ENCODE data around the gene IGSF22. TPM values are rescaled to one million over a fixed set of nuclear protein-coding genes. Genes with fewer than 3 reads are reported as not detected.
"Not testable (repeated sequence)": the region's sequence is repeated elsewhere in the genome, so short reads cannot be mapped to it uniquely, and the experiment has no call there.

IGSF22 gene
- total and polyA plus RNA-seq, 4 experiments from 2014 or later = 4.6 to 8.0 (median 5.6) TPM

DNA sequence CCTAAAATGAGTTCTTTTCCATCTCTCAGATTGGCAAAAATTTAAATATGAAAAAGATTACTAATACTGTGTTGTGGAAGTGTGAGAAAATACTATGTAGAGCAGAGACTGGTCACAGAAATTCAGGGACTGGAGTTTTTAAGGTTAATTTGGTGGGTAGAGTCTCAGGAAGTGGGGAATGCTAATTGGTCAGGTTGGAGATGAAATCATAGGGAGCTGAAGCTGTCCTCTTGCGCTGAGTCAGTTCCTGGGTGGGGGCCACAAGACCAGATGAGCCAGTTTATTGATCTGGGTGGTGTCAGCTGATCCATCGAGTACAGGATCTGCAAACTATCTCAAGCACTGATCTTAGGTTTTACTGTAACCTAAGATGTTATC lies 56.8 kb downstream of the IGSF22 start:
- Histone ChIP-seq H3K27ac (ENCODE audit: low read depth, low read length) (no peak overlapping the region), H3K27me3 (ENCODE audit: insufficient read depth, low read length) (no peaks in the 10 kb centered on the region), H3K9me3 (ENCODE audit: control insufficient read depth in 1 of 2, low read length in 2 of 2) (no peaks in the 10 kb centered on the region), H3K36me3 (ENCODE audit: insufficient read depth, low read length) (no peaks in the 10 kb centered on the region), H3K4me1 (ENCODE audit: insufficient read depth, low read length) (peaks cover 47% of the 10 kb centered on the region), H3K4me3 (ENCODE audit: low read length in 2 of 2) (no peak overlapping the region)
- peak overlapping the region; percentile 3 to 91 (median 70) for H3K27ac Mint-ChIP-seq
- peaks cover 27 to 76% (median 52%) of the 10 kb centered on the region in 4 donors for H3K4me1 Mint-ChIP-seq
- DNase-seq = peak in 2 of 5 donors; percentile 13 to 63
- POLR2A ChIA-PET (ENCODE audit: partially characterized antibody) = interaction anchor here (1.0 to 2.6 kb wide), 4 partner anchors 29 to 143 kb away, joined by 3 to 9 read pairs (median 5); partner anchors contain the start of genes SPTY2D1, TMEM86A and TSG101
- H3K9me3 Mint-ChIP-seq = no peaks in the 10 kb centered on the region
- no peaks in the 10 kb centered on the region for H3K27me3 Mint-ChIP-seq
- CTCF ChIA-PET (ENCODE audit: partially characterized antibody) = interaction anchor here (1.0 to 1.3 kb wide), 3 partner anchors 37 to 53 kb away, joined by 3 to 6 read pairs (median 3); no protein-coding TSS in a partner anchor
- no peaks in the 10 kb centered on the region for H3K36me3 Mint-ChIP-seq
- intact Hi-C loops (cut with micrococcal nuclease) = no loop called here
- peak overlapping the region in 7 of 8 donors; percentile 20 to 69 (median 63) for H3K4me3 Mint-ChIP-seq

DNA sequence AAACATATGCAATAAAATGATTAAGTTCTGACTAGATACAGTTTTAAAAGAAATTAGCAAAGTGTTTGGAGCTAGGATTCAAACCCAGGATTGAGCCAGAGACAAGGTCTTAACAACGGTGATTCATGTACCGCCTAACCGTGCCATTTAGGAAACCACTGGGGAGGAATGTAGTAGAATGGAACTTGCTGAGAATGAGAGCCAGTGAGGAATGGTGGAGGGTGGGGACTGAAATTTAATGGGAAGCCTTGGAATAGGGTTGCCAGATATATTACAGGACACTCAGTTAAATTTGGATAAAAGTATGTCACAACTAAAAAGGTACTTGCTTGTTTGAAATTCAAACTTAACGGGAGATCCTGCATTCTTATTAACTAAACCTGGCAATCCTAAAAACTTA lies 57.9 kb downstream of the IGSF22 start:
- H3K27ac Mint-ChIP-seq = peak overlapping the region in 5 of 7 donors; percentile 2 to 65 (median 59)
- Histone ChIP-seq H3K9me3 (ENCODE audit: control insufficient read depth in 1 of 2, low read length in 2 of 2) (no peaks in the 10 kb centered on the region), H3K4me3 (ENCODE audit: low read length in 2 of 2) (no peak overlapping the region), H3K27ac (ENCODE audit: low read depth, low read length) (no peak overlapping the region), H3K36me3 (ENCODE audit: insufficient read depth, low read length) (no peaks in the 10 kb centered on the region), H3K27me3 (ENCODE audit: insufficient read depth, low read length) (no peaks in the 10 kb centered on the region), H3K4me1 (ENCODE audit: insufficient read depth, low read length) (peaks cover 45% of the 10 kb centered on the region)
- peak overlapping the region in 1 of 8 donors; percentile 5 for H3K4me3 Mint-ChIP-seq
- H3K4me1 Mint-ChIP-seq = peaks cover 26 to 68% (median 46%) of the 10 kb centered on the region in 4 donors
- H3K36me3 Mint-ChIP-seq = no peaks in the 10 kb centered on the region
- no peaks in the 10 kb centered on the region for H3K9me3 Mint-ChIP-seq
- ChIA-PET POLR2A (ENCODE audit: partially characterized antibody) (interaction anchor here (1.1 to 2.6 kb wide), 3 partner anchors 9 to 142 kb away, joined by 3 to 9 read pairs (median 4); partner anchors contain the start of genes SPTY2D1 and TSG101), CTCF (ENCODE audit: partially characterized antibody) (no interaction called here)
- intact Hi-C loops (cut with micrococcal nuclease) = no loop called here
- H3K27me3 Mint-ChIP-seq = no peaks in the 10 kb centered on the region
- no peak for DNase-seq

DNA sequence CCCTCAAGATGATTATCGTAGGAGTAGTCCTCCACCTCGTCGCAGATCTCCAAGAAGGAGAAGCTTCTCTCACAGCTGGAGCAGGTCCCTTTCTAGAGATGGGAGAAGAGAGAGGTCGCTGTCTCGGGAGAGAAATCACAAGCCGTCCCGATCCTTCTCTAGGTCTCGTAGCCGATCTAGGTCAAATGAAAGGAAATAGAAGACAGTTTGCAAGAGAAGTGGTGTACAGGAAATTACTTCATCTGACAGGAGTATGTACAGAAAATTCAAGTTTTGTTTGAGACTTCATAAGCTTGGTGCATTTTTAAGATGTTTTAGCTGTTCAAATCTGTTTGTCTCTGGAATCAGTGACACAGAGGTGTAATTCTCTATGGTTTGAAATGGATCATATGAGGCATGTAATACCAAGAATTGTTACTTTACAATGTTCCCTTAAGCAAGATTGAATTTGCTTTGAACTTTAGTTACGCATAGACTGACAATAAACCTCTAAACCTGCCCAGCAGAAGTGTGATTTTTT lies 60.6 kb downstream of the IGSF22 start:
- POLR2A ChIA-PET (ENCODE audit: partially characterized antibody) = interaction anchor here (0.6 kb wide), 1 partner anchor 107 kb away, joined by 3 read pairs; no protein-coding TSS in a partner anchor
- peak in 1 of 5 donors; percentile 38 for DNase-seq
- CTCF ChIA-PET (ENCODE audit: partially characterized antibody) = interaction anchor here (1.1 to 1.2 kb wide), 2 partner anchors 11 to 62 kb away, joined by 3 read pairs; no protein-coding TSS in a partner anchor

DNA sequence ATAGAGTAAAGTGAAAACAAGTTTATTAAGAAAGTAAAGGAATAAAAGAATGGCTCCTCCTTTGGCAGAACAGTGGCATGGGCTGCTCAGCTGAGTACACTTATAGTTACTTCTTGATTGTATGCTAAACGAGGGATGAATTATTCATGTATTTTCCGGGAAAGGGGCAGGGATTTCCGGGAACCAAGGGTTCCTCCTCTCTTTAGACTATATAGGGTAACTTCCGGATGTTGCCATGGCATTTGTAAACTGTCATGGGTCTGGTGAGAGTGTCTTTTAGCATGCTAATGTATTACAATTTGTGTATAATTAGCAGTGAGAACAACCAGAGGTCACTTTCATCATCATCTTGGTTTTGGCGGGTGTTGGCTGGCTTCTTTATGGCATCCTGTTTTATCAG lies 68.3 kb downstream of the IGSF22 start:
- Mint-ChIP-seq H3K27ac (peak overlapping the region in 1 of 7 donors; percentile 58), H3K36me3 (peaks cover 0 to 3% of the 10 kb centered on the region in 2 donors), H3K4me3 (no peak overlapping the region)

More for the DNA sequence above, 60.6 kb downstream of the IGSF22 start:
- peaks cover 16 to 50% (median 32%) of the 10 kb centered on the region in 4 donors for H3K4me1 Mint-ChIP-seq
- H3K4me3 Mint-ChIP-seq = peak overlapping the region; percentile 57 to 87 (median 76)
- H3K27ac ChIP-seq (ENCODE audit: low read depth, low read length); intact Hi-C loops (cut with micrococcal nuclease); H3K9me3 Mint-ChIP-seq; H3K4me3 ChIP-seq (ENCODE audit: low read length in 2 of 2); H3K27me3 ChIP-seq (ENCODE audit: insufficient read depth, low read length); H3K36me3 ChIP-seq (ENCODE audit: insufficient read depth, low read length); H3K9me3 ChIP-seq (ENCODE audit: control insufficient read depth in 1 of 2, low read length in 2 of 2); H3K27me3 Mint-ChIP-seq; H3K36me3 Mint-ChIP-seq: not testable (repeated sequence)
- H3K4me1 ChIP-seq (ENCODE audit: insufficient read depth, low read length) = peaks cover 17% of the 10 kb centered on the region
- peak overlapping the region; percentile 30 to 92 (median 79) for H3K27ac Mint-ChIP-seq

More for the DNA sequence above, 68.3 kb downstream of the IGSF22 start:
- Histone ChIP-seq H3K27me3 (ENCODE audit: insufficient read depth, low read length) (no peaks in the 10 kb centered on the region), H3K4me3 (ENCODE audit: low read length in 2 of 2) (no peak overlapping the region), H3K4me1 (ENCODE audit: insufficient read depth, low read length) (no peaks in the 10 kb centered on the region), H3K9me3 (ENCODE audit: control insufficient read depth in 1 of 2, low read length in 2 of 2) (no peaks in the 10 kb centered on the region), H3K27ac (ENCODE audit: low read depth, low read length) (no peak overlapping the region), H3K36me3 (ENCODE audit: insufficient read depth, low read length) (no peaks in the 10 kb centered on the region)
- no peak for DNase-seq
- H3K9me3 Mint-ChIP-seq = peaks cover 0 to 8% (median under 1%) of the 10 kb centered on the region in 8 donors
- ChIA-PET POLR2A (ENCODE audit: partially characterized antibody) (interaction anchor here (0.9 kb wide), 1 partner anchor 23 kb away, joined by 3 read pairs; no protein-coding TSS in a partner anchor), CTCF (ENCODE audit: partially characterized antibody) (no interaction called here)
- intact Hi-C loops (cut with micrococcal nuclease) = loop anchor here (10.0 kb wide), 1 partner anchor 413 kb away; the partner anchor contains the start of gene SAA2
- H3K27me3 Mint-ChIP-seq = peaks cover 0 to 8% of the 10 kb centered on the region in 2 donors
- no peaks in the 10 kb centered on the region for H3K4me1 Mint-ChIP-seq

Other genes starting within 250 kb of the IGSF22 start
- gene TSG101, start 199.2 kb downstream of the IGSF22 start, total RNA-seq = 10 to 100 TPM; 40.0 to 41.2 TPM
- 10 to 100 TPM; 59.4 to 64.2 TPM for gene TSG101, start 199.2 kb downstream of the IGSF22 start, polyA plus RNA-seq
- 10 to 100 TPM; 10.6 to 10.7 TPM for gene UEVLD, start 137.5 kb downstream of the IGSF22 start, total RNA-seq
- gene UEVLD, start 137.5 kb downstream of the IGSF22 start, polyA plus RNA-seq = 10 to 100 TPM in 1 of 2 donors, 1 to 10 TPM in 1; 9.1 to 10.2 TPM
- under 1 TPM in 1 of 2 experiments, not detected in 1; 0.69 TPM for gene MISFA, start 126.4 kb downstream of the IGSF22 start, total RNA-seq
- under 1 TPM in 1 of 2 donors, not detected in 1; 0.47 TPM for gene MISFA, start 126.4 kb downstream of the IGSF22 start, polyA plus RNA-seq
- 10 to 100 TPM; 23.0 to 25.2 TPM for gene SPTY2D1, start 91.8 kb downstream of the IGSF22 start, total RNA-seq
- gene SPTY2D1, start 91.8 kb downstream of the IGSF22 start, polyA plus RNA-seq = 10 to 100 TPM in 1 of 2 donors, 1 to 10 TPM in 1; 5.1 to 12.6 TPM
- 1 to 10 TPM; 2.5 to 4.0 TPM for gene TMEM86A, start 27.4 kb downstream of the IGSF22 start, total RNA-seq
- gene TMEM86A, start 27.4 kb downstream of the IGSF22 start, polyA plus RNA-seq = under 1 TPM; 0.76 to 0.88 TPM
- gene PTPN5, start 65.6 kb upstream of the IGSF22 start, total RNA-seq = not detected
- not detected for gene PTPN5, start 65.6 kb upstream of the IGSF22 start, polyA plus RNA-seq
- not detected for gene MRGPRX1, start 213.2 kb upstream of the IGSF22 start, total RNA-seq
- not detected for gene MRGPRX1, start 213.2 kb upstream of the IGSF22 start, polyA plus RNA-seq

All from CD4-positive, alpha-beta memory T cell (primary cell).